ENCODE measurements around the gene CHRNA9. TPM values are rescaled to one million over a fixed set of nuclear protein-coding genes. Genes with fewer than 3 reads are reported as not detected.

CHRNA9 gene
- polyA plus RNA-seq, 1 of the 3 experiments (the other 2 are of a cell fraction), result 0.05 TPM

DNA sequence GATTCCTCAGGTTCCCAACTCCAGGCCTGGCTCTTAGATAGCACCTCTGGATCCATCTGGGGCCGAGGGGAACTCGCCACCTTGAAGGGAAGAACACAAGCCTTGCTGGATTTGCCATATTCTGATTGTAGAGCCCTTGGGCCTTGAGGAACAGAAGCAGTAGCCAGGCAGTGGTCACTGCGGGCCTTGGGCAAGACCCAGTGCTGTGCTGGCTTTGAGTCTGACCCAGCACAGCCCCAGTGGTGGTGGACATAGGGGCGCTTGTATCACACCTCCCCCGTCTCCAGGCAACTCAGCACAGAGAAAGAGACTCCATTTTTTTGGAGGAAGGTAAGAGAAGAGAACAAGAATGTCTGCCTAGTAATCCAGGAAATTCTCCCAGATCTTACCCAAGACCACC, 45.5 kb downstream of the CHRNA9 start:
- H4K20me1 ChIP-seq (ENCODE audit: insufficient read depth), result no peaks in the 10 kb centered on the region
- TF ChIP-seq CTCF (IDR thresholded peaks at IDR 0.05), result no peak
- no peak for TF ChIP-seq GATA2 (CRISPR knock-in tag; IDR thresholded peaks at IDR 0.05)
- no peak for TF ChIP-seq IRF3 (IDR thresholded peaks at IDR 0.05; ENCODE audit: low read depth, low read length)
- no peak for TF ChIP-seq NFIC (IDR thresholded peaks at IDR 0.05; ENCODE audit: borderline replicate concordance)
- TF ChIP-seq, protein P1, sequence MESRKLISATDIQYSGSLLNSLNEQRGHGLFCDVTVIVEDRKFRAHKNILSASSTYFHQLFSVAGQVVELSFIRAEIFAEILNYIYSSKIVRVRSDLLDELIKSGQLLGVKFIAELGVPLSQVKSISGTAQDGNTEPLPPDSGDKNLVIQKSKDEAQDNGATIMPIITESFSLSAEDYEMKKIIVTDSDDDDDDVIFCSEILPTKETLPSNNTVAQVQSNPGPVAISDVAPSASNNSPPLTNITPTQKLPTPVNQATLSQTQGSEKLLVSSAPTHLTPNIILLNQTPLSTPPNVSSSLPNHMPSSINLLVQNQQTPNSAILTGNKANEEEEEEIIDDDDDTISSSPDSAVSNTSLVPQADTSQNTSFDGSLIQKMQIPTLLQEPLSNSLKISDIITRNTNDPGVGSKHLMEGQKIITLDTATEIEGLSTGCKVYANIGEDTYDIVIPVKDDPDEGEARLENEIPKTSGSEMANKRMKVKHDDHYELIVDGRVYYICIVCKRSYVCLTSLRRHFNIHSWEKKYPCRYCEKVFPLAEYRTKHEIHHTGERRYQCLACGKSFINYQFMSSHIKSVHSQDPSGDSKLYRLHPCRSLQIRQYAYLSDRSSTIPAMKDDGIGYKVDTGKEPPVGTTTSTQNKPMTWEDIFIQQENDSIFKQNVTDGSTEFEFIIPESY (IDR thresholded peaks at IDR 0.05; ENCODE audit: borderline replicate concordance, low read depth), result no peak
- no peak for TF ChIP-seq TEAD4 (IDR thresholded peaks at IDR 0.05; ENCODE audit: borderline replicate concordance, insufficient read depth)
- no peak for TF ChIP-seq FOXJ3 (CRISPR knock-in tag; IDR thresholded peaks at IDR 0.05)
- TF ChIP-seq, protein P2, sequence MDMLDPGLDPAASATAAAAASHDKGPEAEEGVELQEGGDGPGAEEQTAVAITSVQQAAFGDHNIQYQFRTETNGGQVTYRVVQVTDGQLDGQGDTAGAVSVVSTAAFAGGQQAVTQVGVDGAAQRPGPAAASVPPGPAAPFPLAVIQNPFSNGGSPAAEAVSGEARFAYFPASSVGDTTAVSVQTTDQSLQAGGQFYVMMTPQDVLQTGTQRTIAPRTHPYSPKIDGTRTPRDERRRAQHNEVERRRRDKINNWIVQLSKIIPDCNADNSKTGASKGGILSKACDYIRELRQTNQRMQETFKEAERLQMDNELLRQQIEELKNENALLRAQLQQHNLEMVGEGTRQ (IDR thresholded peaks at IDR 0.05; ENCODE audit: borderline replicate concordance, low read depth, low read length), result no peak
- no peak for TF ChIP-seq MXI1 (IDR thresholded peaks at IDR 0.05; ENCODE audit: low read depth, low read length)
- no peak for TF ChIP-seq GABPA (IDR thresholded peaks at IDR 0.05; ENCODE audit: low read depth)
- TF ChIP-seq ELF1 (IDR thresholded peaks at IDR 0.05), result no peak
- TF ChIP-seq FOXM1 (IDR thresholded peaks at IDR 0.05; ENCODE audit: low read depth), result no peak
- no peak for TF ChIP-seq CHD2 (IDR thresholded peaks at IDR 0.05; ENCODE audit: low read length, partially characterized antibody)
- TF ChIP-seq PBX3 (IDR thresholded peaks at IDR 0.05), result no peak
- no peak for TF ChIP-seq JUND (IDR thresholded peaks at IDR 0.05)
- TF ChIP-seq YY1 (IDR thresholded peaks at IDR 0.05; ENCODE audit: low read depth), result no peak
- DNase-seq, result no peak
- no peaks in the 10 kb centered on the region for H3K36me3 ChIP-seq (replicated peaks in 1 of 2; ENCODE audit: control insufficient read depth in 1 of 2, insufficient read depth in 2 of 2, low read length in 1 of 2)
- no peak overlapping the region for H3K9ac ChIP-seq
- no peaks in the 10 kb centered on the region for H3K27me3 ChIP-seq (ENCODE audit: insufficient read depth)
- no peaks in the 10 kb centered on the region for H3F3A ChIP-seq (replicated peaks; ENCODE audit: insufficient read depth)
- no peaks in the 10 kb centered on the region for H3K9me3 ChIP-seq
- ChIA-PET POLR2A (no interaction called here), CTCF (no interaction called here)
- no peaks in the 10 kb centered on the region for H3K4me1 ChIP-seq (ENCODE audit: control insufficient read depth in 1 of 2, insufficient read depth in 2 of 2, low read depth in 1 of 2, low read length in 1 of 2)
- no peak overlapping the region for H3K4me2 ChIP-seq
- H3K79me2 ChIP-seq (ENCODE audit: insufficient read depth), result no peaks in the 10 kb centered on the region
- WGBS (ENCODE audit: low lambda C conversion rate), result 65% methylated on average over 3 of the region's 5 CpGs
- no peak overlapping the region for H3K27ac ChIP-seq (ENCODE audit: low read depth in 2 of 2, low read length in 1 of 2)
- no peak overlapping the region for H3K4me3 ChIP-seq (ENCODE audit: low read depth in 2 of 2, low read length in 1 of 2)
- H2AFZ ChIP-seq (ENCODE audit: low read depth), result no peak overlapping the region
- no peaks in the 10 kb centered on the region for H3K9me2 ChIP-seq
